NOMO-1 treated with DMSO at 0.1 percent for 48 hours (cell line): Measurements from ENCODE around the gene FBF1.
A peak's percentile ranks its signal among the peaks of the same experiment; 100 is the strongest.

Experiments used
- DNase-seq: peaks from one replicate; lab custom pipeline; 2025; ENCODE audit not compliant: unreplicated experiment; lab: John Stamatoyannopoulos, UW

The FBF1 gene

DNA sequence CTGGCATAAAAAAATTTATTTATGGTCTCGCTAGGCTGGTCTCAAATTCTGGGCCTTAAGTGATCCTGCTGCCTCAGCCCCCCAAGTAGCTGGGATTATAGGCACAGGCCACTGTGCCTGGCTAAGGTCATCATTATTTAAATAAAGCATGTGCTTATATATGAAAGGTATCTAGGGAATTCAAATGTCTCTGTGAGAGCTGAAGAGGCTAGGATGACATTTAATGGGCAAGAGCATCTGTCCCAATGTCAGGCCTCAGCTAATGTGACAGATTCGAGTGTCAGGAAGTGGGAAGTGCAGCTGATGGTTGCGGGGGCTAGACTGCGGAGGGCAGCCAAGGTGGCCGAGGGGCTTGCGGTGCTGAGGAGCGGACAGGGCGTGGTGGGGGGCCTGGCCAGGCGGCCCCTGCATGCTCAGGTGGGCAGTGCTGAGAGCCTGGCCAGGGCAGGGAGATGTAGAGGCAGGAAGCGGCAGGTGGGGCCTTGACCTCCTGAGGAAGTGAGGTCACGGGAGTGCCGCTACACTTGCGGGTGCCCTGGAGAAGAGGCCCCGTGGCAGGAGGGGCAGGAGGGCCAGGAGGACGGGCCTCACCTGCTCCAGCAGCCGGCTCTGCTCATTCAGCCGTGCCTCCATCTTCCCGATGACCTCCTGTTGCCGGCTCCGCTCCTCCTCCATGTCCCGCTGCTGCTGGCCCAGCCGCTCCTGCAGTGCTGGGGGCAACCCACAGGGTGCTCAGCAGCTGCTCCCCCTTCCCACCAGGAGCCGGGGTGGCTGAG is 23.5 kb downstream of the FBF1 start:
- no peak for DNase-seq

DNA sequence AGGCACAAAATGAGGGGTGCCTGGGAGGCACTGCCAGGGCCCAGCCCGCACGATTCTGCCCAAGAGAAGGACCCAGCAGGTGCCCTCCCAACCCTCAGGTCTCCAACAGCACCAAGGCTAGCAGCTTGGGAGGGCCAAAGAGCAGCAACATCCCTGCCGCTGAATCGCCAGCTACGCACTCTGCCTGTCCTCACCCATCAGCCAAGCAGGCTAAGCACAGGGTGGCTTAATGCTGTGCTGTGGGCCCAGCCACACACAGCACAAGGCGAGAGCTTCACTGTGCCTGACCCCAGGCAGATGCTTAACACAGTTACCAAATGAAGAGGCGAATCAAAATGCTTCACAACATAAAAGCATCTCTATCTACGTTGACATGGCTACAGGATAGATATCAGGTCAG is 25.6 kb downstream of the FBF1 start:
- DNase-seq = no peak

DNA sequence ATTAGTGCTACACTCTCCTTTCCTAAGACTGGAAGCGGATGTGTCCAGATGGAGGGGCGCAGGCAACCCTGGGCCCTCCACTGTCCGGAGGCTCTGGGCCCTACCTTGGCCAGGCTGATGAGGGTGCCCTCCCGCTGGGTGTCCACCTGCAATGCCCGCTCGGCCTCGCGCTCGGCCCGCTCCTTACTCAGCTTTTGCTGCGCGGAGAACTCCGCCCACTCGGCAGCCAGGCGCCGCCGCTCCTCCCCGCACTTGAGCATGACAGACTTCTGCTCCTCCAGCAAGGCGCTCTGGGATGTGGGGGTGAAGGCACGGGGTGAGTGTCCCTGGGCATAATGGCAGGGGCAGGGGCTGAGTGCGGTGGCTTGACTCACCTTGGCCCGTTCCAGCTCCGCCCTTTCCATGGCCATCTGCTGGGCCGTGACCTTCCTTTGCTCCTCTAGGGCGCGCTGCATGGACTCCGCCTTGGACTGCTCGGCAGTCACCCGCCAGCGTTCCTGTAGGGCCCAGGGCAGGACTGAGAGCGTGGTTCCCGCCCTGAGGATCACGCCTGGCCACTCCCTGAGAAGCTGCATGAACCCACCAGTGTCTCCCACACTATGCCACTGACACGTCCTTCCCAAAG is 26.1 kb downstream of the FBF1 start:
- no peak for DNase-seq

DNA sequence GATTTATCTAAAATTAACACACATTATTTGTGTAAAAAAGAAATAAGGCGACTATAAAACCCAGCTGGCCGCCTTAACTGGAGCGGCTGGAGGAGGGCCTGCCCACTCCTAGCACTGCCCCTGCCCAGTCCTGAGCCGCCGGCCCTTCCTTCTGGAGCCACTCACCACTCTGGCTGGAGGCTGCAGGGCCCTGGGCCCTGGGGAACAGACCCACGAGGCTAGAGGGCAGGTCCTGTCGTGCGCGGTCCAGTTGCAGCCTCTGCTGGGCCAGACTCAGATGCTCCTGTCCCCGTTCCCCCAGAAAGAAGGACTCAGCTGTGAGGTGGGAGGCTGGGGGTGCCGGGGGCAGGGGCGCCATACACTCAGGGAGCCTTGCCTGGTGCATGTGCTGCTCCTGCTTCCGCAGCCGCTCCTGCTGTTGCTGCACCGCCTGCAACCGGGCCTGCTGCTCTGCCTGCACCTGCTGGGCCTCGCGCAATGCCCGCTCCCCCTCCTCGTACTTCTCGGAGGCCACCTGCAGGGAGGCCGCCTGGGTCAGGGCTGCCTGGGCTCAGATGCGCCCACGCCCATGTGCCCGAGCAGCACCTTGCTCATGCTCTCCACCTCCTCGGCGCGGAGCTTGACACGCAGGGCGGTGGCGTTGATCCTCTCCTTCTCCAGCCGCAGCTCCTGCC is 27.2 kb downstream of the FBF1 start:
- DNase-seq = no peak

DNA sequence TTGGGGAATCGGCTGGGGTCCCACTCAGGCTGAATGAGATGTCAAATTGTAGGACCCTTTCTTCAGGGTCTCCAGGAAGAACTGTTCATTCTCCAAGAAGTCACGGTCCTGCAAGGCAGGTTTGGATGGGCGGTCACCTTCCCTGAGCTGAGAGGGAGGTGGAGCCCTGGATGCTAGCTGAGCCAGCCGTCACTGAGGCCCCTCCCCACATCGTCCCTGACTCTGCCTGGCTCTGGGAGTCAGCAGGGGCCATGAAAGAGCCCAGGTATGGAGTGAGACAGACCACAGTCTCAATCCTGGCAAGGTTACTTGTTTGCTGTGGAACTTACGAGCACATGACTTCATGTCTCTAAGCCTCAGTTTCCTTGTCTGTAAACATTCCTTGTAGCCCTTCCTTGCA is 30.1 kb downstream of the FBF1 start:
- no peak for DNase-seq

DNA sequence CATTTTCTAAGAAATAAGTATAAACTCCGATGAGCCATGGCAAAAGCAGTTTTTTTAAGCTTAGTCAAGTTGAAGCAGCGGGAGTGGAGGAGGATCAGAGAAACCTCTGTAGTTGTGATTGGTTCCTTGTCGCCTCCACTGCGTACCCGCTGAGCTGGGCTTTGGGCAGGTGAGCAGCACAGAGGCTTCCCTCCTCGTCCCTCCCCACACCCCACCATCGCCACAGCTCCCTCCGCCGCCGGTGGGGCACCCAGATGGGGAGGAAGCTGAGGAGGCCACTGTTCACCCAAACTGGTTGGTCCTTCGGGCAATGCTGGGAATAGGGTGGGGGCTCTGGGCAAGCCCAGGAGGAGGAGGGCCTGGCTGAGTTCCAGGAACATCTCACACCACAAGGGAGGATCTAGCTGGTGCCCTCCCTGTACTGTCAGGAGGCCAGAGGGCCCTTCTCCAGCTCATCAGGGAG is 31.0 kb downstream of the FBF1 start:
- DNase-seq = no peak

DNA sequence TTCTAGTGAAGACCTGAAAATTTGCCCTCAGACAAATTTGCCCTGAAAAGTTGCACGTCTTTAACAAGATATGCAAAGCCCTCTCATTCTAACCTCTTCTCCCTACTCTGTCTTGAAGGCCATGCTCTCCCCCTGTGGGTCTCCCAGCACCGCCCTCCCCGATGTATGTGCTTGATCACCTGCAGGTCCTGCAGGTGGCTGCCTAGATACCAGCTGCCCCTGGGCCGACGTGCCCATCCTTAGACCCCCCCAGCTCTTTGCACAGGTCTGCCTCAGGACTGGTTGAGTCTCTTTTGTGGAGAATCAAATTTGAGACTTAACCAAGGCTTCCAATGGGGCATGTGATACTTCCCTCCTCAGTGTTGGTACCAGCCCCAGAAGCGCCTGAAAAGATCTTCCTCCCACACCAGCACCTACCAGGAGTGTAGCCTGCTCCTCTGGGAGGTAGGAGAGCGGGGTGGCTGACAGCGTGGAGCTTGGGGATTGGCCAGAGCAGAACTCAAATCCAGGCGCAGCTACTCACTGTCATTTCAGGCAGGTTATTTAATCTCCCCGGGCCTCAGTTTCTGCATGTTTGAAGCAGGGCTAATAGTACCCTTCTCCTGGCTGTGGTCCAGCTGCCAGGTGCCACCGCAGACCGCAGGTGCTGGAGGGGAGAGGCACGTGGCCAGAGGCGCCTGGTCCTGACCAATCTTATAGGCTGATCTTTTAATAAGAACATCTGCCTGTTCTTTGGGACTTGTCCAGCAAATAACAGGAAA is 31.6 kb downstream of the FBF1 start:
- DNase-seq = no peak

DNA sequence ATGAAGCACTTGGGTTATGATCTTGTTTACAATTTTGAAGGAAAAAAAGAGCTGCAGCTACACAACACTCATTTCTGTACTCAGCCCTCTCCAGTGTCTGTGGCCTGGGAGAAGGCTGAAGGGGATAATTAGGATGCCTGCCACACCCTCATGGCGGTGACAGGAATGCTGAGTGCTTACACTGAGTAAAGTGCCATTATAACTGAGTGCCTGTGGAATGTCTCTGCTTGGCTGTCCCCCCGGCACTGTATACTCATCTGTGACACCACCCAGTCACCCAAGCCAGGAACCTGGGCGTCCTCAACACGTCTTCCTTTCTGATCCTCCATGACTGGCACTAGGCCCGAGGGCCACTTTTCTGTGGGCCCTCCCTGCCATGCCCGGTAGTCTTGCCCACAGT is 32.6 kb downstream of the FBF1 start:
- no peak for DNase-seq

DNA sequence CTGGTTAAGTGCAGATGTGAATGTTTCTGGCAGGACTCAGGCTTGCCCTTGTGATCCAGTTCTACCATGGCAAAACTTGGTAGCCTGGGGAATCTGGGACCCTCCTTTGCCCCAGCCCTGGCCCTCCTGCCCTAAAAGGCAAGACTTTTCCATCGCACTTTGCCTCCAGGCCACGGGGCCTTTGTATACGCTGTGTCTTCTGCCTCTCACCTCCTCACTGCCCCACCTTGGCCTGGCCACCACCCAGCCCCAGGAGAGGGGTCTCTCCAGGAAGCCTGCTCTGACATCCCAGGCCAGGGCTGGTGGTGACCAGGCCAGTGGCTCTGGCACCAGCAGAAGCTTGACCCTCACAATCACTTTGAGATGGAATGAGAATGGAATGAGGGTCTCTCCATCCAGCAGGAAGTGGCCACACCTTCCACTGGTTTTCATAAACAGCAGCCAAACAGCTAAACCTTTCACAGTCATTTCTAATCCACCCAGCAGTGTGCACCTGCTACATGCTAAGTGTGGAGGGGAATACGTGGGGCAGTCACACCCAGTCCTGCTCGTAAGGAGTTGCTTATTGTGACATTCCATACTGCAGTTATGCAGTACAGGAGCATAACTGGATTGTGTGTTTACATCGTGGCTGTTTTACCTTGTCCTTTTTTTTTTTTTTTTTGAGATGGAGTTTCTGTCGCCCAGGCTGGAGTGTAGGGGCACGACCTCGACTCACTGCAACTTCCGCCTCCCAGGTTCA is 34.5 kb downstream of the FBF1 start:
- DNase-seq = no peak

DNA sequence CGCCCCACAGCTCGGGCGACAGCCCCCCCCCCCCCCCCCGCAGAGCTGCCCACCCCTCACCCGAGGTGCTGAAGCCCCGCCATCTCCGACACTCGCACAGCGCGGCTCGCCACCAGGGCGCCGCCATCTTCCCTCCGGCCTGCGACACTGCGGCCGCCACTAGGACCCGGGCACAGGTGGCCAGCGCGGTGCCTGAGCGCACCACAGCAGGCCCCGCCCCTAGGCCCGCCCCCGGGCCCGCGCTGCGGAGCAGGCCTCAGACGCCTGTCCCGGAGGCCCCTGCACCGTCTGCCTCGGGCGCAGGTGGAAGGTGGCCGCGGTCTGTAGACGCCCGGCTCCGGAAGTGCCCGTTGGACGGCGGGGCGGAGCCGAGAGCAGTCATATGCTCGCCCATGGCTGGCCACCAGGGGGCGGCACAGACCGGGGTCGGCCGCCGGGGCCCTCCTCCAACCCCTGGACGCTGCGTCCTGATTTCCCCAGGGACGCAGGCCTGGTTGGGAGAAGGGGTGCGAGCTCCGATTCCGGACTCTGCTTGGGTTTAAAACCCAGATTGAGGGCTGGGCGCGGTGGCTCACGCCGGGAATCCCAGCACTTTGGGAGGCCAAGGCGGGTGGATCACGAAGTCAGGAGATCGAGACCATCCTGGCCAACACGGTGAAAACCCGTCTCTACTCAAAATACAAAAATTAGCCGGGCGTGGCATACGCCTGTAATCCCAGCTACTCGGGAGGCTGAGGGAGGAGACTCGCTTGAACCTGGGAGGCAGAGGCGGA is 35.9 kb downstream of the FBF1 start, which contains the start of gene MRPL38:
TSS of gene MRPL38 (minus strand) at position 136 of the 773 bp plus-strand sequence. CDS start at position 127, 9 bp downstream.
- peak; percentile 95 for DNase-seq

DNA sequence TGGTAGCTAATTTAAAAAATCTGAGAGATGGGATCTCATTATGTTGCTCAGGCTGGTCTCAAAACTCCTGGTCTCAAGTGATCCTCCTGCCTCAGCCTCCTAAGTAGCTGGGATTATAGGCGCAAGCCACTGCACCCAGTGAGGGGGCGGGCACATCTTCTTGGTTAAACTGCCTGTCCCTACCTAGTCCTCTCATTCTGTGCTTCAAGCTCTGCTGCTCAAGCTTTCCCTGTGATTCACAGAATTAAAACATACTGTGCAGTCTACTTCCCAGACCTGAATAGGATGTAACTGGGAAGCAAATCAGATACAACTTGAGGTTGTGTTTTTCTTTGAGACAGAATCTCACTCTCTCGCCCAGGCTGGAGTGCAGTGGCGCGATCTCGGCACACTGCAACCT is 38.4 kb downstream of the FBF1 start:
- DNase-seq = no peak

DNA sequence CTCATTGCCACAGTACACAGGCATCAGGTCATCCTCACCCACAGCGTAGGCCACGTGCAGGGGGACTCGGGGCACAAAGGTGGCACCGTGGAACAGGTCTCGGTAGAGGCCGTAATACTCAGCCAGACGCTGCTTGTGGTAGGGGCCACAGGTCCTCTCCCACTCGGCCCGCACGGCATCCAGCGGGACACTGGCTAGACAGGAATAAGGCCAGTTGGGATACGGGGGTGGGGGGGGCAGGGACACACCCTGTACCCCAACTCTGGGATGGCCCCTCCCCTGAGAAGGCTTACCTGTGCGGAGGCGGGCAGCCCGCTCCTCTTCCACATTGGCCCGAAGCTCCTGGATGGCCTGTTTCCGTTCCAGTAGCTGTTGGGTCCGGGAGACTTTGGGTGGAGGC is 39.1 kb downstream of the FBF1 start:
- DNase-seq = no peak

DNA sequence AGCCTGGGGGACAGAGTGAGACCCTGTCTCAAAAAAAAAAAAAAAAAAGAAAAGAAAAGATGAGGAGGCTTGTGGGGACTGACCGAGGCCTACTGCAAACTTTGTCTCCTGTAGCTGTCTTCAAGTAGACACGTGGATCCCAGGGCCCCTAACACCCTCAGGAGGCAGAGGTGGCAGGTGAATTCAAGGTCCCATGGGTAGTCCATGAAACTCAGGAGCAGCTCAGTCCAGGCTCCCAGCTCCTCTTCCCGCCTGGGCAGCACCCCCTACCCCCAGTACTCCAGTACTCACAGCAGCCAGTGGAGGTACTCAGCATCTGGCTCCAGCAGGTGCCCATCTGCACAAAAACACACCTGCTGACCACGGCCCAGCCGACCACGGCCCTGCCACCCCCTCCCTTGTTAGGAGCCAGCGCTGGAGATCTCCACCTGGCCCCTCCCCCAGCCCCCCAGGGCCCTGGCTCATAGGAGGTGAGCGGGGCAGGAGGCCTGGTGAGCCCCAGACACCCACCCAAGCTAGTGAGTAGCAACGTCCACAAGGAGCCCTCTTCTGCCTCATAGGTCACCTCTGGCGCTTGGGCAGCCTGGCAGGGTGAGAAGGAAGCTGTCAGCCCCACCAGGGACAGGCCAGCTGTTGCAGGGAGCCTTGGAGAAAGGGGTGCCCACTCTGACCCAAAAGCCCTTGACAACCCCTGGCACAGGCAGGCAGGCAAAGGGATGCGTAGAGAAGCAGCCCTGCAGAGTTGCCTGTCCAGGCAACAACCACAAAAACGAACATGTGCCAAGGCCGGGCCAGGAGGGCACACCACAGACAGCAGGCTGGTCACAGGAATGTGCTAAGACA is 39.9 kb downstream of the FBF1 start:
- DNase-seq = no peak

DNA sequence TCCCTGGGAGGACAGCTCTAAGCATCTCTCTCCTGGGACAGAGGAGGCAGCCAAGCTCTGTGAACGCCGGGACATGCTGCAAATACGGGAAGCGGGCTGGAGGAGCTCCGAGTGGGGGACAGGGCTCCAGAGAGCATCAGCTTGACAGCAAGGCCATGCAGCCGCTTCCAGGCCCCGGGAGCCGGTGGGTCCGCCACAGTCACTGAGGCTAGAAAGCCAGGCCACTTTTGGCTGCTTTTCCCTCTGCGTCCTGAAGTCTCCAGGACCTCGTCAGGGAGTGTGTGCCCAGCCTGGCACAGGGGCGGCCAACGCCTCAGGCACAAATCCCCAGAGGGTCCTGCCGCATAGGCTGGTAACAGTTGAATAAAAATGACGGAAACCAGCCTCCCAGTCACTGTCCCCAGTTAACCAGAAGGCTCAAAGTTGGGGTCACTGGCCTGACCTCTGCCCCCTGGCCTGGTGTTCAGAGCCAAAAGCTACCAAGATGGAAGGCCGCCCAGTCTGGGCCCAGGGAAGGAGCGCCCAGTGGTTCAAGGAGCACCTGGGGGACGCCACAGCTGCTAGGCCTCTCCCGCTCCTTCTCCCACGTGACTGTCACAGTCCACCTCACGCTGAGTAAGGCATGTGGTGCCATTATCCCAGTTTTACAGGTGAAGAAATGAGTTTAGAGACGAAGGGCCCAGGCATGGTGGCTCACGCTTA is 40.9 kb downstream of the FBF1 start:
- DNase-seq = no peak

DNA sequence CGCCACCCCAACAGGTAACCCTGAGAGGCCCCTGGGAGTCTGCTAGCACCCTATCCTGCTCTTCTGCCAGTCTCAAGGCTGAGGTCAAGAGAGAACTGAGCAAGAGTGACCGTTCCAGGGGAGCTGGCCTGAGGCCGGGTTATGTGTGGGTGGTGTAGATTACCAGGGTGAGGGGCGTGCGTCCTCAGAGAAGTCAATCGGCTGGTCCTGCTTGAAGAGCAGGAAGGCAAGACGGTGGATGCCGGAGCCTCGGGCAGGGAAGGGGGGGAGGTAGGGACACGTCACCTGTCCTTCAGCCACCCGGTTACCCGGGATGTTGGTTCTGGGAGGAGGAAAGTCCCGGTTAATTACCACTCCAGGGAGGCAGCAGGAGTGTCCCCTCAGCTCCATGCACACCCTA is 41.5 kb downstream of the FBF1 start:
- no peak for DNase-seq

DNA sequence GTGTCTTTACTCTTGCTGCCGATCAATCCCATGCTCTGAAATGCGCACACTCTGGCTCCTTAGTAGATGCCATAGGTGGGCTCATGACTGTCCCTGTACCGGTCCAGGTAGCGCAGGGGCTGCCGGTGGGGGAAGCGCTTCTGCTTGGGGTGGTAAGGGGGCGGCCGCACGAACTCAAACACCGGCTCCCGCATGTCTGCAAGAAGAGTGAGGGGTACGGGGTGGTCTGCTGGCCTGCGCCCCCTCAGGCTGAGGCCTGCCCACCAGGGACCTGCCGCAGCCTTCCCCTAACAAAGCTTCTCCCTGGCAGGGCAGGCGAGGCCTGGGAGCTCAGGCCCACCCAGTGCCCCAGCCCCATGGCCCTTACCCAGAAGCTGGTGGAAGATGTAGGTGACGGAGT is 42.1 kb downstream of the FBF1 start:
- no peak for DNase-seq

DNA sequence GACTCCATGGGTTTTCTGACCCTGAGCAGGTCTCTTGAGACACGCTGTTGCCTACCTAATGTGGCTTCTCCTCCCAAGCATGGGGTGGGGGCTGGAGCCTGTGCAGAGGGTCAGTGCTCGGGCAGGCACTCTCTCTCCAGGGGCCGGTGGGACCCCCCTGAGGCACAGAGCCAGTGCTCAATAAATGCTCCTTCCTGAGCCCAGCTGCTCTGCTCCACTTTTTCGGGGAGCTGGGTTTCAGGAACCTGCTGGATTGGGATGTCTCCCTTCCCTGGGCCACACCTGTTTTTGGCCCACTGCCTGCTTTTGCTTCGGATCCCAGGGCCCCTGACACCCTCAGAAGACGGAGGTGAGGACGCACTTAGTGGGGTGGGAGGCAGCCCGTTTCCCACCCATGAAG is 42.8 kb downstream of the FBF1 start:
- DNase-seq = no peak
